HG03196 (cell line): ENCODE results near the gene UBALD1.

ENCODE experiments used
- ATAC-seq: cut with Tn5 transposase; IDR thresholded peaks from one replicate; pipeline ENCODE4 v1.9.1; 2021; ENCODE audit not compliant: unreplicated experiment

Gene UBALD1

GRCh38 chr16:4561596-4561995 is 53.1 kb downstream of the UBALD1 start:
- ATAC-seq: no peak
